GM23338 (cell line): ENCODE results near the gene FOXP4. TPM values are rescaled to one million over a fixed set of nuclear protein-coding genes. Genes with fewer than 3 reads are reported as not detected.

ENCODE experiments used
- ATAC-seq: fragments of 200-7000 bp; cut with Tn5 transposase; 3 replicates; pipeline ENCODE4 v1.9.1; 2020
- DNase-seq: peaks from one replicate; pipeline ENCODE4 v3.0.0-alpha.2; 2015; ENCODE audit warnings: low spot score
- H2AFZ ChIP-seq: fragments of 200-600 bp; sonication (generic); 2 replicates; pipeline ENCODE4 v1.8.0; 2016; ENCODE audit warnings: antibody characterized with exemption, mild to moderate bottlenecking, moderate library complexity
- H3F3A ChIP-seq: fragments of 200-600 bp; sonication (generic); replicated peaks from 2 replicates; pipeline ENCODE4 v1.8.0; 2017; ENCODE audit warnings: antibody characterized with exemption, mixed run types, low read depth
- H3K27ac ChIP-seq: fragments of 200-600 bp; sonication (generic); 2 replicates; pipeline ENCODE4 v1.6.1; 2016; ENCODE audit warnings: low read depth
- H3K27me3 ChIP-seq: fragments of 200-600 bp; sonication (generic); 2 replicates; pipeline ENCODE4 v1.8.0; 2016; ENCODE audit warnings: mild to moderate bottlenecking, mixed run types, moderate library complexity; ENCODE audit not compliant: insufficient read depth
- H3K36me3 ChIP-seq: fragments of 200-600 bp; sonication (generic); 2 replicates; pipeline ENCODE4 v1.8.0; 2016; ENCODE audit warnings: mild to moderate bottlenecking; ENCODE audit not compliant: insufficient read depth
- H3K4me1 ChIP-seq: fragments of 200-600 bp; sonication (generic); 2 replicates; pipeline ENCODE4 v1.8.0; 2016; ENCODE audit warnings: mild to moderate bottlenecking, moderate library complexity; ENCODE audit not compliant: insufficient read depth
- H3K4me2 ChIP-seq: fragments of 200-600 bp; sonication (generic); 2 replicates; pipeline ENCODE4 v1.7.1; 2017; ENCODE audit warnings: mixed run types
- H3K4me3 ChIP-seq: fragments of 200-600 bp; sonication (generic); 2 replicates; pipeline ENCODE4 v1.6.1; 2016; ENCODE audit warnings: mixed run types
- H3K79me2 ChIP-seq: fragments of 200-600 bp; sonication (generic); replicated peaks from 2 replicates; pipeline ENCODE4 v1.8.0; 2017; ENCODE audit warnings: mild to moderate bottlenecking; ENCODE audit not compliant: insufficient read depth
- H3K9me2 ChIP-seq: fragments of 200-600 bp; sonication (generic); 2 replicates; pipeline ENCODE4 v1.8.0; 2017; ENCODE audit not compliant: insufficient read depth
- H4K20me1 ChIP-seq: fragments of 200-600 bp; sonication (generic); replicated peaks from 2 replicates; pipeline ENCODE4 v1.8.0; 2017; ENCODE audit warnings: mild to moderate bottlenecking; ENCODE audit not compliant: insufficient read depth
- H3K27ac Mint-ChIP-seq: 2 replicates; pipeline ENCODE4 v1.8.0; 2020; ENCODE audit warnings: inconsistent platforms, mild to moderate bottlenecking, moderate library complexity, mixed read lengths
- H3K27me3 Mint-ChIP-seq: 3 replicates; pipeline ENCODE4 v1.8.0; 2022; ENCODE audit warnings: low read depth, mild to moderate bottlenecking, moderate library complexity, mixed read lengths, inconsistent platforms; ENCODE audit not compliant: insufficient read depth, poor library complexity
- H3K36me3 Mint-ChIP-seq: 3 replicates; pipeline ENCODE4 v1.8.0; 2021; ENCODE audit warnings: low read depth, mild to moderate bottlenecking, inconsistent platforms, moderate library complexity, mixed read lengths
- H3K4me1 Mint-ChIP-seq: 3 replicates; pipeline ENCODE4 v1.8.0; 2020; ENCODE audit warnings: mild to moderate bottlenecking, inconsistent platforms, mixed read lengths
- H3K4me3 Mint-ChIP-seq: 3 replicates; pipeline ENCODE4 v1.8.0; 2021; ENCODE audit warnings: moderate library complexity, mild to moderate bottlenecking, inconsistent platforms, mixed read lengths
- H3K9me3 Mint-ChIP-seq: 3 replicates; pipeline ENCODE4 v1.8.0; 2020; ENCODE audit warnings: moderate library complexity, mild to moderate bottlenecking, inconsistent platforms, mixed read lengths
- CREB1 ChIP-seq: fragments of 250-450 bp; sonication (Bioruptor Pico); IDR thresholded peaks from 2 replicates; pipeline ENCODE4 v1.5.0; 2020; ENCODE audit warnings: low read depth, mild to moderate bottlenecking, moderate library complexity
- ETS1 ChIP-seq: IDR thresholded peaks from 2 replicates; pipeline ENCODE4 v1.6.1; 2016; ENCODE audit warnings: antibody characterized with exemption
- EZH2 ChIP-seq: fragments of 200-600 bp; sonication (generic); IDR thresholded peaks from one replicate; pipeline ENCODE4 v1.8.0; 2017; ENCODE audit warnings: antibody characterized with exemption, mild to moderate bottlenecking, low read depth; ENCODE audit not compliant: unreplicated experiment
- EZH2phosphoT487 ChIP-seq: fragments of 200-600 bp; sonication (generic); IDR thresholded peaks from one replicate; pipeline ENCODE4 v1.8.1; 2018; ENCODE audit warnings: antibody characterized with exemption; ENCODE audit not compliant: unreplicated experiment
- JUNB ChIP-seq: IDR thresholded peaks from one replicate; pipeline ENCODE4 v1.6.1; 2016; ENCODE audit warnings: antibody characterized with exemption; ENCODE audit not compliant: unreplicated experiment
- NANOG ChIP-seq: IDR thresholded peaks from 2 replicates; pipeline ENCODE4 v1.6.1; 2016; ENCODE audit warnings: antibody characterized with exemption, borderline replicate concordance
- REST ChIP-seq: IDR thresholded peaks from one replicate; pipeline ENCODE4 v1.6.1; 2018; ENCODE audit warnings: antibody characterized with exemption; ENCODE audit not compliant: unreplicated experiment
- ZNF331 ChIP-seq: fragments of 250-450 bp; sonication (Bioruptor Pico); IDR thresholded peaks from 2 replicates; pipeline ENCODE4 v1.5.0; 2020; ENCODE audit warnings: low read depth, mild to moderate bottlenecking, moderate library complexity
- polyA plus RNA-seq: library from polyadenylated mRNA; unstranded; fragments of >200 nt; fragmentation: Nextera tagmentation; extraction: Ambion mirVana; gene quantifications from 2 replicates; pipeline ENCODE4 v1.2.1, GENCODE V29; 2016
- total RNA-seq: library from RNA; depleted of rRNA; stranded (reverse); fragments of >200 nt; shearing (Covaris generic); gene quantifications from 2 replicates; pipeline ENCODE4 v1.2.3, GENCODE V29; 2014
- TF ChIP-seq, protein P1 (sequence below), 2 experiments: fragments of 200-600 bp in 1 of 2; sonication (generic) in 1 of 2; conservative IDR thresholded peaks; 2 replicates each; pipeline versions ENCODE4 v1.5.1 to v1.6.1; 2016 to 2017; ENCODE audit warnings: antibody characterized with exemption in 2 of 2, low read depth in 2 of 2, mild to moderate bottlenecking in 2 of 2, moderate library complexity in 1 of 2

The FOXP4 gene
- total and polyA plus RNA-seq, 2 experiments from 2014 or later, result 5.1 to 13.5 TPM

- peaks cover 35% of the 10 kb centered on the region for H3K4me1 Mint-ChIP-seq
- Histone ChIP-seq H3K27ac (no peak overlapping the region), H3K9me2 (no peaks in the 10 kb centered on the region), H3K36me3 (no peaks in the 10 kb centered on the region), H3K4me1 (peaks cover 27% of the 10 kb centered on the region), H2AFZ (no peak overlapping the region), H3K79me2 (no peaks in the 10 kb centered on the region), H3K4me2 (no peak overlapping the region), H3K27me3 (peaks cover 19% of the 10 kb centered on the region), H3K4me3 (no peak overlapping the region), H3F3A (0 out of 2 replicates have a peak, but pooled peaks cover 3% of the 10 kb centered on the region), H4K20me1 (no peaks in the 10 kb centered on the region)
- DNase-seq (no peak), ATAC-seq (no peak)
- peaks cover 12% of the 10 kb centered on the region for H3K27me3 Mint-ChIP-seq
- H3K36me3 Mint-ChIP-seq, result no peaks in the 10 kb centered on the region
- H3K9me3 Mint-ChIP-seq, result no peaks in the 10 kb centered on the region
- TF ChIP-seq REST, result no peak
- TF ChIP-seq, protein P1, sequence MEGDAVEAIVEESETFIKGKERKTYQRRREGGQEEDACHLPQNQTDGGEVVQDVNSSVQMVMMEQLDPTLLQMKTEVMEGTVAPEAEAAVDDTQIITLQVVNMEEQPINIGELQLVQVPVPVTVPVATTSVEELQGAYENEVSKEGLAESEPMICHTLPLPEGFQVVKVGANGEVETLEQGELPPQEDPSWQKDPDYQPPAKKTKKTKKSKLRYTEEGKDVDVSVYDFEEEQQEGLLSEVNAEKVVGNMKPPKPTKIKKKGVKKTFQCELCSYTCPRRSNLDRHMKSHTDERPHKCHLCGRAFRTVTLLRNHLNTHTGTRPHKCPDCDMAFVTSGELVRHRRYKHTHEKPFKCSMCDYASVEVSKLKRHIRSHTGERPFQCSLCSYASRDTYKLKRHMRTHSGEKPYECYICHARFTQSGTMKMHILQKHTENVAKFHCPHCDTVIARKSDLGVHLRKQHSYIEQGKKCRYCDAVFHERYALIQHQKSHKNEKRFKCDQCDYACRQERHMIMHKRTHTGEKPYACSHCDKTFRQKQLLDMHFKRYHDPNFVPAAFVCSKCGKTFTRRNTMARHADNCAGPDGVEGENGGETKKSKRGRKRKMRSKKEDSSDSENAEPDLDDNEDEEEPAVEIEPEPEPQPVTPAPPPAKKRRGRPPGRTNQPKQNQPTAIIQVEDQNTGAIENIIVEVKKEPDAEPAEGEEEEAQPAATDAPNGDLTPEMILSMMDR (conservative IDR thresholded peaks at IDR 0.05; ENCODE audit: low read depth in 2 of 2), result no peak
- TF ChIP-seq EZH2, result no peak
- no peak for TF ChIP-seq CREB1 (CRISPR knock-in tag)
- no peak for TF ChIP-seq ZNF331 (CRISPR knock-in tag)
- no peak overlapping the region for H3K27ac Mint-ChIP-seq
- H3K4me3 Mint-ChIP-seq, result no peak overlapping the region
These were observed 17.1 kb upstream of the FOXP4 start for GRCh38 chr6:41529049-41529448.

- H3K9me2 ChIP-seq, result no peaks in the 10 kb centered on the region
- Mint-ChIP-seq H3K4me1 (peaks cover 29% of the 10 kb centered on the region), H3K27ac (no peak overlapping the region), H3K27me3 (peaks cover 12% of the 10 kb centered on the region), H3K9me3 (no peaks in the 10 kb centered on the region), H3K4me3 (no peak overlapping the region; the same call in 2 of the 3 replicates), H3K36me3 (no peaks in the 10 kb centered on the region)
- no peak overlapping the region for H3K4me2 ChIP-seq
- peaks cover 16% of the 10 kb centered on the region for H3K27me3 ChIP-seq
- ATAC-seq, result no peak
- H3K36me3 ChIP-seq, result no peaks in the 10 kb centered on the region
- no peaks in the 10 kb centered on the region for H3F3A ChIP-seq
- H3K4me3 ChIP-seq, result no peak overlapping the region
- DNase-seq, result no peak
- H4K20me1 ChIP-seq, result no peaks in the 10 kb centered on the region
- H3K4me1 ChIP-seq, result peaks cover 24% of the 10 kb centered on the region
- no peaks in the 10 kb centered on the region for H3K79me2 ChIP-seq
- no peak overlapping the region for H3K27ac ChIP-seq
- no peak overlapping the region for H2AFZ ChIP-seq
- TF ChIP-seq ZNF331 (CRISPR knock-in tag) (no peak), NANOG (no peak), EZH2phosphoT487 (no peak), ETS1 (no peak), JUNB (no peak)
These were observed 16.2 kb upstream of the FOXP4 start for GRCh38 chr6:41529970-41530369.
